Subcutaneous adipose tissue (tissue), 4 donors: ENCODE measurements around the gene LARP1. TPM values are rescaled to one million over a fixed set of nuclear protein-coding genes. Genes with fewer than 3 reads are reported as not detected.

Experiments
- small RNA-seq: library from RNA; depleted of rRNA; stranded (forward); fragments of <200 nt; gene quantifications from one replicate; pipeline ENCODE3, GENCODE V24; 2016
- total RNA-seq, 4 donors: library from RNA; depleted of rRNA; stranded (reverse); fragments of >200 nt; gene quantifications; one replicate each; pipeline ENCODE4 v1.1.0, GENCODE V29; 2016
- TF ChIP-seq, protein P1 (sequence below): fragments of 450-650 bp; IDR thresholded peaks from one replicate; pipeline ENCODE4 v1.5.1; 2016; ENCODE audit warnings: low read depth, mild to moderate bottlenecking, control low read depth, antibody characterized with exemption, moderate library complexity

LARP1 gene
- total RNA-seq, 4 donors from 2014 or later = 77.7 to 172 (median 94.7) TPM

DNA sequence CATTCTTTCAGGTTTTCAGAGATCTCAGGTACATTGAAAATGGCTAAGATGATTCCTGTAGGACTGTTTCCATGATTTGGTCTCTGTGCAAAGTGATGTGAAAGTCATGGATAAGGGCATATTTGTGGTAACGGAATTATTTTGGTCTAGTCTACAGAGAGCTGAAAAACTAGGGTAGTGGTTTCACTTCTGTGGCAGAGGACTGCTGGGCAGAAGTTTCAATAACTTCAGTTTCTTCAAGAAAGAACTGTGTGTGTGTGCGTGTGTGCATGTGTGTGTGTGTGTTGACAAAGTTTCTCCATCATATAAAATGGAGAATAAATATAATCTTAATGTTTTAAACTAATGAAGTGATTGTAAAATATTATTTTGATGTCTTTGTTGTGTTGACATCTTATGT is 107.6 kb downstream of the LARP1 start:
- TF ChIP-seq, protein P1, sequence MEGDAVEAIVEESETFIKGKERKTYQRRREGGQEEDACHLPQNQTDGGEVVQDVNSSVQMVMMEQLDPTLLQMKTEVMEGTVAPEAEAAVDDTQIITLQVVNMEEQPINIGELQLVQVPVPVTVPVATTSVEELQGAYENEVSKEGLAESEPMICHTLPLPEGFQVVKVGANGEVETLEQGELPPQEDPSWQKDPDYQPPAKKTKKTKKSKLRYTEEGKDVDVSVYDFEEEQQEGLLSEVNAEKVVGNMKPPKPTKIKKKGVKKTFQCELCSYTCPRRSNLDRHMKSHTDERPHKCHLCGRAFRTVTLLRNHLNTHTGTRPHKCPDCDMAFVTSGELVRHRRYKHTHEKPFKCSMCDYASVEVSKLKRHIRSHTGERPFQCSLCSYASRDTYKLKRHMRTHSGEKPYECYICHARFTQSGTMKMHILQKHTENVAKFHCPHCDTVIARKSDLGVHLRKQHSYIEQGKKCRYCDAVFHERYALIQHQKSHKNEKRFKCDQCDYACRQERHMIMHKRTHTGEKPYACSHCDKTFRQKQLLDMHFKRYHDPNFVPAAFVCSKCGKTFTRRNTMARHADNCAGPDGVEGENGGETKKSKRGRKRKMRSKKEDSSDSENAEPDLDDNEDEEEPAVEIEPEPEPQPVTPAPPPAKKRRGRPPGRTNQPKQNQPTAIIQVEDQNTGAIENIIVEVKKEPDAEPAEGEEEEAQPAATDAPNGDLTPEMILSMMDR = no peak

DNA sequence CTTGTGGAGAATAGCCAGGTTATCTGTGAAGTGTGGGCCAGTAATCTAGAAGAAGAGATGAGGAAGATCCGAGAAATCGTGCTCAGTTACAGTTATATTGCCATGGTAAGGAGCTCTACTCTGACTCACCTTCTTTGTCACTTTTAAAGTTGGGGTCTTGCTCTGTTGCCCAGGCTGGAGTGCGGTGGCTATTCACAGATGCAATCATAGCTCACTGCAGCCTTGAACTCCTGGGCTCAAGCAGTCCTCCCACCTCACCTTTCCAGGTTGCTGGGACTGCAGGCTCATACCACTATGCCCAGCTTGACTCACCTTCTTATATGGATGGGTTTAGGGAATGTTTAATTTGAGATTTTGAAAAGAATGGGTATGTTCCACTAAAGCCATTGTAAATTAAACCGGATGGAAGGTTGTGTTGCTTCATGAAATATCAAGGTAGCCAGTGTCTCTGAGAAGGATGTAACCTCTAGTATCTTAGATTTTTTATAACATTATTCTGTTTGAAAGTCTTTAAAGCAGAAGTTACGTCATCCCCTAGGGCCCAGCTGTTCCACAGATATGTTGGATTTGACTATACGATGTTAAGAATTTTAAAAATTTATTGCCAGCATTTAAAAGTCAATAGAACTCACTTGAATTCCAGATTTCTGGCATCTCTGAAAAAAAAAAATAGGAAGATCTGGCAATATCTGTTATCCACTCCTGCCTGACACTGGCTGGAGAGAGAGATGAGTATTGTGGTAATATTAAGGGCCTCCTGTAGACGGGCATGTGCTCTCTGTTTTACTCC is 108.3 kb downstream of the LARP1 start:
- TF ChIP-seq, protein P1 = no peak

DNA sequence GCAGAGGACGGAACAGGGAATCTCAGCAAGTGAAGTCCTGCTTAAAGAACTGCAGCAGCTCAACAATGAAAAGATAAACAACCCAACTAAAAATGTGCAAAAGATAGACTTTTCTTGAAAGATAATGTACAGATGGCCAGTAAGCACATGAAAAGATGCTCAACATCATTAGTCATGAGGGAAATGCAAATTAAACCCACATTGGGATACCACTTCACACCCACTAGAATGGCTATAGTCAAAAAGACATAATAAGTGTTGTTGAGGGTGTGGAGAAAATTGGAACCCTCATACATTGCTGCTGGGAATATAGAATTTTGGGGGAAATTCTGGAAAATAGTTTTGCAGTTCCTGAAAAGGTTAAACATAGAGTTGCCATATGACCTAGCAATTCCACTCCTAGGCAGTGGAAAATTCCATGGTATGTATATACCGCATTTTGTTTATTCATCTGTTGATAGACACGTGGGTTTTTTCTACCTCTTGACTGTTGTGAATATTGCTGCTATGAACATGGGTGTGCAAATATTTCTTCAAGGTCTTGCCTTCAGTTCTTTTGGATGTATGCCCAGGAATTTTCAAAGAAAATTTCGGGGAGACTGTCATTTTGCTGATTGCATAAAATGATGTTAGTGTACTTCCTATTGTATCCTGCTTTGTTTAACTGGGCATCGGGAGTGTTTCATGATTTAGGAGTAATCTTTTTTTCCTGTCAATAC is 110.4 kb downstream of the LARP1 start:
- TF ChIP-seq, protein P1 = no peak

DNA sequence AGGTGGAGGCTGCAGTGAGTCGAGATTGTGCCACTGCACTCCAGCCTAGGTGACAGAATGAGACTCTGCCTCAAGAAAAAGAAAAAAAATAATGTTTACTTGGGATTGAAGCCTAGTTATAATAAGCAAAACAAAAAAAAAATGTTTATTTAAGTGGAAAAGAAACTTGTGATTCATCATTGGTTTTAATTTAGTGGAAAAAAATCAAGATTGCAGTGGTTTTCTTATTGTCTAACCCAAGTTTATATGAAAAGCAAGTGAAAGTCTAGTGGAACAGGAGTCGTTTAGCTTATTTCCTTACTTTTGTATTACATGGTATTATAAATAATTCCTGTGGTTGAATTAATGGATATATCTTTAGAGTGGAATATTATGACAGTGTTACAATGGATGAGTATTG is 111.7 kb downstream of the LARP1 start:
- TF ChIP-seq, protein P1 = no peak

Small RNA genes within 50 kb of the gene (small RNA-seq; reads per million reads assigned to genes)
- gene MIR378H (not detected), gene RF00019 (0.49 reads per million)

Other genes starting within 250 kb of the LARP1 start
- gene FAXDC2, start 95.2 kb downstream of the LARP1 start, total RNA-seq = 100 to 1,000 TPM in 1 of 4 donors, 10 to 100 TPM in 3; 38.8 to 134 (median 88.4) TPM
- gene CNOT8, start 103.2 kb downstream of the LARP1 start, total RNA-seq = 100 to 1,000 TPM; 101 to 139 (median 125) TPM
- 10 to 100 TPM; 19.4 to 27.7 (median 22.9) TPM for gene GEMIN5, start 182.8 kb downstream of the LARP1 start, total RNA-seq
- 10 to 100 TPM; 13.4 to 34.6 (median 19.2) TPM for gene MRPL22, start 185.7 kb downstream of the LARP1 start, total RNA-seq